ENCODE data around the gene PLD6.

DNA sequence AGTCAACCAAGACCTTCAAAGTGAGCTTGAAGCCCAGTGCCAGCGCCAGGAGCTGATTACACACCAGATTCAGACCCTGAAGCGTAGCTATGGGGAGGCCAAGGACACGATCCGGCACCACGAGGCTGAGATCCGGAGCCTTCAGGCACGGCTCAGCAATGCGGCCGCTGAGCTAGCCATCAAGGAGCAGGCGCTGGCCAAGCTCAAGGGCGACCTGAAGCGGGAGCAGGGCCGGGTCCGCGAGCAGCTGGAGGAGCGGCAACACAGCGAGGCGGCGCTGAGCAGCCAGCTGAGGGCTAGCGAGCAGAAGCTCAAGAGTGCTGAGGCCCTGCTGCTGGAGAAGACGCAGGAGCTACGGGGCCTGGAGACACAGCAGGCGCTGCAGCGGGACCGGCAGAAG lies 42.0 kb downstream of the PLD6 start:
- TF ChIP-seq, protein P1, sequence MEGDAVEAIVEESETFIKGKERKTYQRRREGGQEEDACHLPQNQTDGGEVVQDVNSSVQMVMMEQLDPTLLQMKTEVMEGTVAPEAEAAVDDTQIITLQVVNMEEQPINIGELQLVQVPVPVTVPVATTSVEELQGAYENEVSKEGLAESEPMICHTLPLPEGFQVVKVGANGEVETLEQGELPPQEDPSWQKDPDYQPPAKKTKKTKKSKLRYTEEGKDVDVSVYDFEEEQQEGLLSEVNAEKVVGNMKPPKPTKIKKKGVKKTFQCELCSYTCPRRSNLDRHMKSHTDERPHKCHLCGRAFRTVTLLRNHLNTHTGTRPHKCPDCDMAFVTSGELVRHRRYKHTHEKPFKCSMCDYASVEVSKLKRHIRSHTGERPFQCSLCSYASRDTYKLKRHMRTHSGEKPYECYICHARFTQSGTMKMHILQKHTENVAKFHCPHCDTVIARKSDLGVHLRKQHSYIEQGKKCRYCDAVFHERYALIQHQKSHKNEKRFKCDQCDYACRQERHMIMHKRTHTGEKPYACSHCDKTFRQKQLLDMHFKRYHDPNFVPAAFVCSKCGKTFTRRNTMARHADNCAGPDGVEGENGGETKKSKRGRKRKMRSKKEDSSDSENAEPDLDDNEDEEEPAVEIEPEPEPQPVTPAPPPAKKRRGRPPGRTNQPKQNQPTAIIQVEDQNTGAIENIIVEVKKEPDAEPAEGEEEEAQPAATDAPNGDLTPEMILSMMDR (IDR thresholded peaks at IDR 0.05), result no peak
- TF ChIP-seq POLR2A (IDR thresholded peaks at IDR 0.05; ENCODE audit: low read depth) (no peak), EP300 (IDR thresholded peaks at IDR 0.05) (no peak)
